ENCODE measurements around the gene FRMD4A.
"Not testable (repeated sequence)": the region's sequence is repeated elsewhere in the genome, so short reads cannot be mapped to it uniquely, and the experiment has no call there.

Gene FRMD4A

GRCh38 chr10:13851906-13852305, 478.8 kb downstream of the FRMD4A start:
- no peak for DNase-seq (ENCODE audit: low read depth in 2 of 2)

GRCh38 chr10:13848520-13849445, 481.9 kb downstream of the FRMD4A start:
- no peak for DNase-seq (ENCODE audit: low read depth in 2 of 2)

GRCh38 chr10:13847201-13847631, 483.5 kb downstream of the FRMD4A start:
- DNase-seq (ENCODE audit: low read depth in 2 of 2) = no peak

- no peak for DNase-seq (ENCODE audit: low read depth in 2 of 2)
Measured at GRCh38 chr10:13845897-13846296, 484.8 kb downstream of the FRMD4A start.

GRCh38 chr10:13844651-13845050, 486.1 kb downstream of the FRMD4A start:
- DNase-seq (ENCODE audit: low read depth in 2 of 2) = no peak

GRCh38 chr10:13842117-13842516, 488.6 kb downstream of the FRMD4A start:
- DNase-seq (ENCODE audit: low read depth in 2 of 2) = no peak

- DNase-seq (ENCODE audit: low read depth in 2 of 2) = no peak
Measured at GRCh38 chr10:13840036-13840435, 490.7 kb downstream of the FRMD4A start.

GRCh38 chr10:13839430-13839990, 491.2 kb downstream of the FRMD4A start:
- DNase-seq (ENCODE audit: low read depth in 2 of 2) = no peak

- DNase-seq (ENCODE audit: low read depth in 2 of 2) = no peak
Measured at GRCh38 chr10:13839030-13839429, 491.7 kb downstream of the FRMD4A start.

GRCh38 chr10:13837966-13838365, 492.8 kb downstream of the FRMD4A start:
- DNase-seq (ENCODE audit: low read depth in 2 of 2) = no peak

GRCh38 chr10:13834581-13835286, 496.0 kb downstream of the FRMD4A start:
- no peak for DNase-seq (ENCODE audit: low read depth in 2 of 2)

- DNase-seq (ENCODE audit: low read depth in 2 of 2) = no peak
Measured at GRCh38 chr10:13831711-13832141, 499.0 kb downstream of the FRMD4A start.

GRCh38 chr10:13830385-13830784, 500.3 kb downstream of the FRMD4A start:
- DNase-seq (ENCODE audit: low read depth in 2 of 2) = no peak

- no peak for DNase-seq (ENCODE audit: low read depth in 2 of 2)
Measured at GRCh38 chr10:13829790-13830189, 500.9 kb downstream of the FRMD4A start.

GRCh38 chr10:13828284-13828683, 502.4 kb downstream of the FRMD4A start:
- DNase-seq (ENCODE audit: low read depth in 2 of 2) = not testable (repeated sequence)

GRCh38 chr10:13827076-13827797, 503.5 kb downstream of the FRMD4A start:
- DNase-seq (ENCODE audit: low read depth in 2 of 2) = no peak

GRCh38 chr10:13823709-13824405, 506.9 kb downstream of the FRMD4A start:
- DNase-seq (ENCODE audit: low read depth in 2 of 2) = no peak

GRCh38 chr10:13823096-13823708, 507.5 kb downstream of the FRMD4A start:
- DNase-seq (ENCODE audit: low read depth in 2 of 2) = no peak

- DNase-seq (ENCODE audit: low read depth in 2 of 2) = no peak
Measured at GRCh38 chr10:13822490-13822889, 508.2 kb downstream of the FRMD4A start.

GRCh38 chr10:13820964-13821337, 509.8 kb downstream of the FRMD4A start:
- no peak for DNase-seq (ENCODE audit: low read depth in 2 of 2)
